ENCODE measurements around the gene RAB8B.
"Not testable (repeated sequence)": the region's sequence is repeated elsewhere in the genome, so short reads cannot be mapped to it uniquely, and the experiment has no call there.

The RAB8B gene

DNA sequence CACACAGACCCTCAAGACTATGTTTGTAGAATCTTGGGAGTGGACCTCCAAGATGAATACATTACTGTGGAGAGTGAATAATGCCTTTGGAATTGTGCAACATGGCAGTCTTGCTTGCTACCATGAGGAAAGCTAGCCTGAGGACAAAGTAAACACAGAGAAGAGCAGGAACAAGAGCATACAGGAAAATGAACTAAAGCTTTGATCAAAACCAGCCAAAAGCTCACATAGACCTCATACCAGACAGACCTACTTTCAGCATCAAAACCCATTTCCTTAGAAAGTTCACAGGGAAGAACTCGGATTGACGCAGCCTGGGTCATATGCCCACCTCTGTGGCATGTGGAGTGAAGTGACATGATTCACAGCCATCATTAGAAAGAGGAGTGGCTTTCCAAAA lies 3.3 kb upstream of the RAB8B start:
- peak; percentile 75 for DNase-seq

GRCh38 chr15:63187589-63188226 lies 1.7 kb upstream of the RAB8B start:
- DNase-seq = no peak

GRCh38 chr15:63188247-63188925 lies 1.0 kb upstream of the RAB8B start:
- DNase-seq = no peak

- no peak for DNase-seq
These were observed 749 bp downstream of the RAB8B start for GRCh38 chr15:63189941-63190768.

DNA sequence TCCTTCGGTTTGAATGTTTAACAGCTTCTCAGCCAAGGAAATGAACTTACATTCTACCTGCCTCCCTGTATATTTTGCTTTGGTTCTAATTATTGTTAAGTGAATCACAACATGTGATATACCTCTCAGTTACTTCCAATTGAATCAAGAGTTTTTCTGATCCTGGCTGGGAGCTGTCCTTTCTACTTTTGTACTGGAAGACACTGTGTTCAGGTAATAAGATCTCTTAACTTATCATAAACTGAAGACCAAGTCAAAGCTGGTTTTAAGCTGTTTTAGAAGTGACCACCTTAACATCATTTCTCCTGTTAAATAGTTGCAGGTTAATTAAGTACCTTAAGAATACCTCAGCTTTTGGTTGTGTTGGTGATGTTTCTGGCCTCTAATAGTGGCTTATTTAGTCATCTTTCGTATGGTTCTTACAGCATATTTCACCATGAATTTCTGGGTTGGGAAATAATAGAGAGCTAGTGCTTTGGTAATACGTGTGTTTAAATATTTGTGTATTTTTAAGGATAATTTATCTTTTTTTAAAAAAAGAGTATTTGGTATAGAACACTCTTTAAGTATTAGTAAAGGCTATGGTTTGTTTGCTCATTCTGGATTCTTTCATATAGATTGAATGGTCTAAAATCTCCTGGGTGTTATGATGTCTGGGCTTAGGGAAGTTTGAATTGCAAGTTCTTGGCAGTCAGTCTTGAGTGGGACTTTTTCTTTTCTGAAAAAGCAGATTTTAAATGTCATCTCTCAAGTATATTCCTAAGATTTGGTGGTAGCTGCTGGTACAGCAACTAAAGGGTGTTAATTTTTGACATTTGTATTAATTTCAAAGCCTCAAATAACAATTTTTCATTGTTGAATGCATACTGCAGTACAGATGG lies 1.6 kb downstream of the RAB8B start:
- no peak for DNase-seq

DNA sequence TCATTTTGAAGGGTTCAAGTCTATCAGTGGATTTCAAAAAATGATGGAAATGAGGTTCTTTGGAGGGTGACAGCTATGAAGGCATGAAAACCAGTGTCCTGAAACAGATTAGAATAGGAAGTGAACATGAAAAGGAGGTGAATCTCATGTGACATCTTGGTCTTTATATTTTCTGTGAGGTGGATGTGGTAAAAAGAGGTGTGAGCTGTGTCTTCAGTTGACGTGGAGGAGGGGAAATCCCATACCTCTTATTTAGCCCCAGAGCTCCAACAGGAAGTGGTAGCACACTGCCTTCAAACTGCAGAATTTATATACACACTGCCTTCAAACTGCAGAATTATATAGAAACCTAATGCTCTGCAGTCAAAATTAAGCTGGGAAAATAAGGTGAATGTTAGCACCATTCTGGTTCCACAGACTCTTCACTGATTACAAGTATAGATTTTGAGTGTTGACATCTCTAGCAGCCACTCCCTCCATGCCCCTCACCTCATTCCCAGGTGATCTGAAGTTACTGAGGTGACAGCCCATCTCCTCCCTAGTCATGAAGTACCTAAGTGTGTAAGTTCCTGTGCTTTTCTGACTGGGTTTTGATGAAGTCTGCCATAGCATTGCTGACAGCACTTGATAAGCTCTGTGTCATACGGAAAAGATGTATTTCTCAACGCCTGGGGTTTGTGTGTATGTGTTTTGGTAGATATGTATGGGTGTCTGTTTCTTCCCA lies 2.7 kb downstream of the RAB8B start:
- DNase-seq = no peak

DNA sequence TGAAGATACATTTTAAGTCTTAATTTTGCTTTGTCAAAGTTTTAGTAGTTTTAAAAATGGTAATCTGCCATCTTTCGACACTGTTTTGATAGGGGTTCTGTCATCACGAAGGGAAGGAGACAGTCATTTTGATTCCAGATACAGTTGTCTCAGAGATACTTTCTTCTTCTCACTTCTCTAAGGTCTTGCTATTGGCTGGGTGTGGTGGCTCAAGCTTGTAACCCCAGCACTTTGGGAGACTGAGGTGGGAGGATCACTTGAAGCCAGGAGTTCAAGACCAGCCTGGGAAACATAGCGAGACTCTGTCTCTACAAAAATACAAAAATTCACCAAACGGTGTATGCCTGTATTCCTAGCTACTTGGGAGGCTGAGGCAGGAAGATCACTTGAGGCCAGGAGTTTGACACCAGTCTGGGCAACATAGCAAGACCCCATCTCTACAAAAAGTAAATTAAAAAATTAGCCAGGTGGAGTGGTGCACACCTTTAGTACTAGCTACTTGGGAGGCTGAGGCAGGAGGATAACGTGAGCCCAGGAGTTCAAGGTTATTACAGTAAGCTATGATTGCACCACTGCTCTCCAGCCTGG lies 3.3 kb downstream of the RAB8B start:
- no peak for DNase-seq

GRCh38 chr15:63194302-63194701 lies 4.9 kb downstream of the RAB8B start:
- DNase-seq = no peak

GRCh38 chr15:63194880-63195568 lies 5.6 kb downstream of the RAB8B start:
- DNase-seq = no peak

DNA sequence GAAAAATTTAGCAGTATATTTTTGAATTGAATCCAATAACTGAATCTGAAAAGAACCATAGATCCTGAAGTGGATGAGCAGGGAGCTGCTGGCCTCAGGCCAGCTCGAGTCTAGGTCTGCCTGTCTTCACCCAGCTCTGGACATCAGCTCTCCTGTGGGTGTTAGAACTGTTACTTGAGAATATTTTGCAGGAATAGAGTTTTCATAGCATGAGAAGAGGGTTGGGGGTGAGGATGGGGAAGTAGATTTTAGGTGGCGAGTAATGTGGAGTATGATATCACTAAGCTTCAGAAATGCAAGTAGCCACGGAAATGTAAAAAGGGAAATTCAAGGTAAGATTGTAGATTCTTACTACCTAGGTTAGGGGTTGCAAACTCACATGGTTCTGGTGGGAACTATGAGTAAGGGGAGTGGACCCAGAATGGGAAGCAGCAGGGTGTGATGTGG lies 6.2 kb downstream of the RAB8B start:
- DNase-seq = no peak

DNA sequence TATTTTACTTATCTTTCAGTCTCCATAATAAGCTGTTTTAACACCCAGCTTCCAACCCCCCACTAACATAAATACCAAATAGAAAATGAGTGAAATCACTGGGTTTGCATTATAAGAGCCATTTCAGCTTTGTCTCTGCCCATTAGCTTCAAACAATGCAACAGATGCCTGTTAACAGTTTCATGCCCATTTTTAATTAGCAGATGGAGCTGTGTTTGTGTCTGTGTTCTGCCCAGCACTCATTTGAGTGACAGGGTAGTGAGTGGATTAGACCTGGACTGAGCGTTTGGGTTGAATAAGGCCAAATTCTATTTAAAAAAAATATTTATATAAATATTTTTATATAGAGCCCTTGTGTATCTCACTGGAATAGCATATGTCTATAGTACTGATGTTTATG lies 7.4 kb downstream of the RAB8B start:
- DNase-seq = no peak

DNA sequence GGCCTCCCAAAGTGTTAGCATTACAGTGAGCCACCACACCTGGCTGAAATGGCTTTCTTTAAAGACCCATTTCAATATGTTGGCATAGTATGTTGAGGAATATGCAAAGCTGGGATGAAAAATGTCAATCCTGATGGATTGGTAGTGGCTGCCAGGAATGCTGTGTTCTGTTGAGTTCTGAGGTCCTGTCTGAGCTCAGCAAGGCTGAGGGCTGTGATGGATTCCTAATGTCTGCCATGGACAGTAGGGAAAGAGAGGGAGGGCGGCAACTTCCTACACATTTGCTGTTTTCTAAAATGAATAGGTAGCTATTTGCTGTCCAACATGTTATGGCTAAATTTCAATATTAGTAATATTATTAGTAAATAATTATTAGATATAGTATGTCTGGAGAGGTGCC lies 8.2 kb downstream of the RAB8B start:
- no peak for DNase-seq

GRCh38 chr15:63198371-63199250 lies 9.2 kb downstream of the RAB8B start:
- DNase-seq = peak; percentile 70

DNA sequence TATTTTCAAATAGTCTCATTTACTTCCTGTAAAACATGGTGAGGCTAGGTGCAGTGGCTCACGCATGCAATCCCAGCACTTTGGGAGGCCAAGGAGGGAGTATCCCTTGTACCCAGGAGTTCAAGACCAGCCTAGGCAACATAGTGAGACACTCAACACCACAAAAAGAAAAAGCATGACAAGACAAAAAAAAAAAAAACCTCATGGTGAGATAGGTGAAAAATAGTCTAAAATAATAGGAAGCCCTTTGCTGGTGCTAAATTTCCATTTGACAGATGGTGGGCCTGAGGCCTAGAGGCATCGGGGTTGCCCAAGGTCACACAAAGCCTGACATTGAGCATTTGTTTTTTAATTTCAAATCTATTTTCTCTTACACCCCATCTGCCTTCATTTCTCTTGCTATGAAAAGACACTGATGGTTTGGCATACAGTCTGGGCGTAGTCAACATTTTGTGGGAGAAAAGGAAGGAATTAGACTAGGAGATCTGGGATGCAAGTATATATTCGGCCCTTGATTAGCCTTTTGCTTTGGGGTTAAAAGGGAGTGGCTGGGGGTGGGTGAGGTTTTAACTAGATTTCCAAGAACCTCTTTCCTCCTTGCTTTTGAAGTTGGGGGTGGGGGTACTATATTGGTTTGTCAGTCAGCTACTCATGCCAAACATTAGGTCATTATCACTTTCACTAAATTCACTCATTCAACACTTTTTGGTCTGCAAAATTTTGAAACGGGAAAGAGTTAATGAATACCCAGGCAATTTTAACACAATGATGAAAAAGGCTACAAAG lies 11.3 kb downstream of the RAB8B start:
- DNase-seq = no peak

DNA sequence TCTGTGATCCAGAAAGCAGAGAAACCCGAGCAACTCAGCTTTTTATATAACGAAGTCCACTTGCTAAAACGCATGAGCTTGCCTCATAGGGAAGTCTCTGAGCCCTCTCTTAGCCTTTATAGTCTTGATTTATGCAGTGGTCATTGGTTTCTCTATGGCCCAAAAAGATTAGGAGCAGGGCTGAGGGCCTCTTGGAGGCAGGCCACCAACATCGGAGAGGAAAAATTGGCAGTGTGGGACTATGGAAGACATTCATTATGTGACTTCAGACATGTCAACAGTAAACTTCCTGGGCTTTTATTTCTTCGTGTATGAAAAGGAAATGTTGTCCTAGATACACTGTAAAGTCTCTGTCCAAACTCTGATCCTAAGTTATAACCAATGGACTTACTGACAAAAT lies 13.5 kb downstream of the RAB8B start:
- no peak for DNase-seq

GRCh38 chr15:63203451-63204090 lies 14.2 kb downstream of the RAB8B start:
- DNase-seq = no peak

GRCh38 chr15:63206079-63206478 lies 16.7 kb downstream of the RAB8B start:
- DNase-seq = no peak

DNA sequence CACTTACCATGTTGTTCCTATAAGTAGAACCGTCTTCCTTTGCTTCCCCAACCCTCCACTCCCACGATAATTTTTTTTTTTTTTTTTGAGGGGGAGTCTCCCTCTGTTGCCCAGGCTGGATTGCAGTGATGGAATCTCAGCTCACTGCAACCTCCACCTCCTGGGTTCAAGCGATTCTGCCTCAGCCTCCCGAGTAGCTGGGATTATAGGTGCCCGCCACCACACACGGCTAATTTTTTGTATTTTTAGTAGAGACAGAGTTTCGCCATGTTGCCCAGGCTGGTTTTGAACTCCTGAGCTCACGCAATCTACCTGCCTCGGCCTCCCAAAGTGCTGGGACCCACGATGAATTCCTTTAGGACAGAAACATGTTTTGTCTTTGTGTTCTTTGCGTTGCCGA lies 19.4 kb downstream of the RAB8B start:
- DNase-seq = not testable (repeated sequence)
